Urinary bladder (tissue), 4 donors: ENCODE results near the gene SRPRA. TPM values are rescaled to one million over a fixed set of nuclear protein-coding genes. Genes with fewer than 3 reads are reported as not detected.

Experiments used
- DNase-seq: peaks from one replicate; pipeline ENCODE4 v3.0.0-alpha.2; 2015; ENCODE audit errors: extremely low spot score
- H3K27ac ChIP-seq: one replicate; pipeline ENCODE4 v1.5.1; 2013; ENCODE audit warnings: low read depth, mild to moderate bottlenecking, moderate library complexity
- H3K36me3 ChIP-seq: one replicate; pipeline ENCODE4 v1.6.1; 2013; ENCODE audit warnings: mild to moderate bottlenecking, moderate library complexity; ENCODE audit not compliant: insufficient read depth
- H3K4me1 ChIP-seq: one replicate; pipeline ENCODE4 v1.6.1; 2013; ENCODE audit warnings: mild to moderate bottlenecking, moderate library complexity; ENCODE audit not compliant: insufficient read depth
- H3K4me3 ChIP-seq: one replicate; pipeline ENCODE4 v1.5.1; 2013; ENCODE audit warnings: low read depth, low read length
- WGBS: extraction: QIAGEN DNeasy Blood & Tissue Kit; methylation state at CpG from one replicate; pipeline ENCODE4 v1.1.7; 2013; 5-methylcytosine and 5-hydroxymethylcytosine counted together
- polyA plus RNA-seq: library from polyadenylated mRNA; stranded (reverse); fragments of 200-250 nt; gene quantifications from one replicate; pipeline ENCODE4 v1.2.3, GENCODE V29; 2013
- total RNA-seq: library from RNA; depleted of rRNA; stranded (reverse); fragments of >200 nt; gene quantifications from one replicate; pipeline ENCODE4 v1.2.3, GENCODE V29; 2014
- donor health status: healthy with polysubstance abuse.
- donor health status: healthy.

The SRPRA gene
- total and polyA plus RNA-seq, 2 donors, result 35.1 to 92.8 TPM

- Histone ChIP-seq H3K4me3 (peak overlapping the region; percentile 51), H3K4me1 (no peaks in the 10 kb centered on the region), H3K27ac (no peak overlapping the region), H3K36me3 (no peaks in the 10 kb centered on the region)
- WGBS, result 18% methylated on average over 12 of the region's 12 CpGs
- DNase-seq, result no peak
Measured at GRCh38 chr11:126304457-126305075, 35.9 kb upstream of the SRPRA start.

GRCh38 chr11:126303623-126304456, 35.1 kb upstream of the SRPRA start, which contains the start of gene DCPS:
Gene DCPS, plus strand, starts transcription at chr11:126304060. Its CDS starts 21 bp downstream, at chr11:126304081.
- H3K4me1 ChIP-seq, result no peaks in the 10 kb centered on the region
- peak within 1 kb of the TSS; percentile 51 for H3K4me3 ChIP-seq
- WGBS, result 1% methylated on average over 61 of the region's 61 CpGs
- DNase-seq, result peak; percentile 81
- H3K36me3 ChIP-seq, result no peaks in the 10 kb centered on the region
- H3K27ac ChIP-seq, result peak within 1 kb of the TSS; percentile 73

GRCh38 chr11:126297004-126297403, 28.3 kb upstream of the SRPRA start:
- H3K4me3 ChIP-seq, result no peak overlapping the region
- 73% methylated on average over 2 of the region's 2 CpGs for WGBS
- H3K36me3 ChIP-seq, result peaks cover 2% of the 10 kb centered on the region

GRCh38 chr11:126293726-126294125, 25.0 kb upstream of the SRPRA start:
- DNase-seq, result no peak
- peaks cover 2% of the 10 kb centered on the region for H3K36me3 ChIP-seq
- H3K27ac ChIP-seq, result no peak overlapping the region
- WGBS, result 88% methylated on average over 5 of the region's 5 CpGs
- no peak overlapping the region for H3K4me3 ChIP-seq
- no peaks in the 10 kb centered on the region for H3K4me1 ChIP-seq

More at GRCh38 chr11:126297004-126297403, 28.3 kb upstream of the SRPRA start:
- no peak overlapping the region for H3K27ac ChIP-seq
- DNase-seq, result no peak
- no peaks in the 10 kb centered on the region for H3K4me1 ChIP-seq

GRCh38 chr11:126290887-126291286, 22.2 kb upstream of the SRPRA start:
- H3K27ac ChIP-seq, result no peak overlapping the region
- H3K4me1 ChIP-seq, result no peaks in the 10 kb centered on the region
- peaks cover 2% of the 10 kb centered on the region for H3K36me3 ChIP-seq
- no peak overlapping the region for H3K4me3 ChIP-seq
- WGBS, result 71% methylated on average over 12 of the region's 12 CpGs
- DNase-seq, result no peak

- peaks cover 2% of the 10 kb centered on the region for H3K36me3 ChIP-seq
- WGBS, result 89% methylated on average over 6 of the region's 6 CpGs
- H3K27ac ChIP-seq, result no peak overlapping the region
- H3K4me3 ChIP-seq, result no peak overlapping the region
- DNase-seq, result no peak
- no peaks in the 10 kb centered on the region for H3K4me1 ChIP-seq
Measured at GRCh38 chr11:126288237-126288636, 19.5 kb upstream of the SRPRA start.

- WGBS, result 57% methylated on average over 6 of the region's 6 CpGs
Measured at GRCh38 chr11:126284829-126285228, 16.1 kb upstream of the SRPRA start.

GRCh38 chr11:126282736-126283591, 14.3 kb upstream of the SRPRA start, which contains the start of gene TIRAP:
Gene TIRAP, plus strand, starts transcription at chr11:126283093. Its CDS starts 7,802 bp downstream, at chr11:126290895.
- DNase-seq, result peak; percentile 23
- H3K4me1 ChIP-seq, result no peaks in the 10 kb centered on the region
- H3K27ac ChIP-seq, result peak within 1 kb of the TSS; percentile 94
- no peaks in the 10 kb centered on the region for H3K36me3 ChIP-seq
- WGBS, result under 1% methylated on average over 82 of the region's 82 CpGs
- H3K4me3 ChIP-seq, result peak within 1 kb of the TSS; percentile 75

More at GRCh38 chr11:126284829-126285228, 16.1 kb upstream of the SRPRA start:
- DNase-seq, result no peak
- H3K4me1 ChIP-seq, result no peaks in the 10 kb centered on the region
- H3K27ac ChIP-seq, result no peak overlapping the region
- no peak overlapping the region for H3K4me3 ChIP-seq
- H3K36me3 ChIP-seq, result no peaks in the 10 kb centered on the region

- no peaks in the 10 kb centered on the region for H3K36me3 ChIP-seq
- under 1% methylated on average over 15 of the region's 15 CpGs for WGBS
- peak overlapping the region; percentile 94 for H3K27ac ChIP-seq
- H3K4me3 ChIP-seq, result peak overlapping the region; percentile 75
- DNase-seq, result no peak
- no peaks in the 10 kb centered on the region for H3K4me1 ChIP-seq
Measured at GRCh38 chr11:126282361-126282735, 13.7 kb upstream of the SRPRA start.

GRCh38 chr11:126281666-126282175, 13.0 kb upstream of the SRPRA start:
- DNase-seq, result no peak
- Histone ChIP-seq H3K4me3 (peak overlapping the region; percentile 75), H3K27ac (no peak overlapping the region), H3K4me1 (no peaks in the 10 kb centered on the region), H3K36me3 (no peaks in the 10 kb centered on the region)
- 93% methylated on average over 10 of the region's 10 CpGs for WGBS

GRCh38 chr11:126281245-126281644, 12.6 kb upstream of the SRPRA start:
- H3K4me3 ChIP-seq, result no peak overlapping the region
- no peak overlapping the region for H3K27ac ChIP-seq
- no peaks in the 10 kb centered on the region for H3K4me1 ChIP-seq
- H3K36me3 ChIP-seq, result no peaks in the 10 kb centered on the region
- 72% methylated on average over 6 of the region's 6 CpGs for WGBS
- no peak for DNase-seq

- Histone ChIP-seq H3K36me3 (no peaks in the 10 kb centered on the region), H3K4me1 (no peaks in the 10 kb centered on the region), H3K4me3 (no peak overlapping the region), H3K27ac (no peak overlapping the region)
- 68% methylated on average over 5 of the region's 5 CpGs for WGBS
- no peak for DNase-seq
Measured at GRCh38 chr11:126280595-126280994, 11.9 kb upstream of the SRPRA start.

- H3K4me3 ChIP-seq, result no peak overlapping the region
- H3K36me3 ChIP-seq, result no peaks in the 10 kb centered on the region
- DNase-seq, result no peak
- no peaks in the 10 kb centered on the region for H3K4me1 ChIP-seq
- 78% methylated on average over 8 of the region's 8 CpGs for whole genome bisulfite sequencing
- H3K27ac ChIP-seq, result no peak overlapping the region
Measured at GRCh38 chr11:126279191-126279590, 10.5 kb upstream of the SRPRA start.
